ENCODE results near the gene CCL13.

DNA sequence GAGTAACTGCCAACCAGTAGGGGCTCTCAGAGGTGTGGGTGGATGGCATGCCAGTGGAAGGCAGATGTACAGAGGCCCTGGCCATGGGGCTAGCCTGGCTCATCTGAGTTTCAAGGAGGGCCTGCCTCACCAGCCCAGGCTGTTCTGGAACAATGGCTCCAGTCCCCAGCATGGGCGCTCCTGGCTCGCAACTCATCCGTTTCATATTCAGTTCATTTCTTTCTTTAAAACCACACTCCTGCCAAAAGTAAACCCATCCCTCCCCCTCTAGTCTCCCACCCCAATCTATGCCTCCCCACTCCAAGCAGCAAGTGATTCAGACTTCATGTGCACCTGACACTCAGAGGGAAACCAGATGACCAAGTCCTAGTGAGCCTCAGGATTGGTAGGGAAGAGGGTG is 2.4 kb downstream of the CCL13 start:
- TF ChIP-seq, protein P1, sequence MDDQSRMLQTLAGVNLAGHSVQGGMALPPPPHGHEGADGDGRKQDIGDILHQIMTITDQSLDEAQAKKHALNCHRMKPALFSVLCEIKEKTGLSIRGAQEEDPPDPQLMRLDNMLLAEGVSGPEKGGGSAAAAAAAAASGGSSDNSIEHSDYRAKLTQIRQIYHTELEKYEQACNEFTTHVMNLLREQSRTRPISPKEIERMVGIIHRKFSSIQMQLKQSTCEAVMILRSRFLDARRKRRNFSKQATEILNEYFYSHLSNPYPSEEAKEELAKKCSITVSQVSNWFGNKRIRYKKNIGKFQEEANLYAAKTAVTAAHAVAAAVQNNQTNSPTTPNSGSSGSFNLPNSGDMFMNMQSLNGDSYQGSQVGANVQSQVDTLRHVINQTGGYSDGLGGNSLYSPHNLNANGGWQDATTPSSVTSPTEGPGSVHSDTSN (IDR thresholded peaks at IDR 0.05) = no peak
- TF ChIP-seq, protein P2, sequence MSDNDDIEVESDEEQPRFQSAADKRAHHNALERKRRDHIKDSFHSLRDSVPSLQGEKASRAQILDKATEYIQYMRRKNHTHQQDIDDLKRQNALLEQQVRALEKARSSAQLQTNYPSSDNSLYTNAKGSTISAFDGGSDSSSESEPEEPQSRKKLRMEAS (IDR thresholded peaks at IDR 0.05) = no peak
